GM12878 (cell line): ENCODE measurements around the gene PTPRJ. TPM values are rescaled to one million over a fixed set of nuclear protein-coding genes. Genes with fewer than 3 reads are reported as not detected.

Experiments used
- BMI1 ChIP-seq: fragments of 450-650 bp; IDR thresholded peaks from 2 replicates; pipeline ENCODE4 v1.6.1; 2016; ENCODE audit warnings: mild to moderate bottlenecking, moderate library complexity, borderline replicate concordance
- CREM ChIP-seq: IDR thresholded peaks from 2 replicates; pipeline ENCODE4 v1.6.1; 2014; ENCODE audit warnings: antibody characterized with exemption, low read depth
- GATAD2B ChIP-seq: fragments of 450-650 bp; conservative IDR thresholded peaks from 2 replicates; pipeline ENCODE4 v1.6.1; 2017; ENCODE audit warnings: low read depth, mild to moderate bottlenecking, moderate library complexity
- HDAC2 ChIP-seq: fragments of 200-600 bp; sonication (generic); IDR thresholded peaks from 2 replicates; pipeline ENCODE4 v1.6.1; 2017
- MLLT1 ChIP-seq: fragments of 450-650 bp; IDR thresholded peaks from 2 replicates; pipeline ENCODE4 v1.6.1; 2016; ENCODE audit warnings: mild to moderate bottlenecking
- NRF1 ChIP-seq: conservative IDR thresholded peaks from 2 replicates; pipeline ENCODE4 v1.6.1; 2011; ENCODE audit warnings: mild to moderate bottlenecking, low read depth, low read length, improper control_type of control experiment
- RAD21 ChIP-seq: IDR thresholded peaks from 2 replicates; pipeline ENCODE4 v1.6.1; 2011; ENCODE audit warnings: mild to moderate bottlenecking, low read depth, low read length, moderate library complexity; ENCODE audit not compliant: insufficient read depth
- RB1 ChIP-seq: fragments of 450-650 bp; formaldehyde crosslinking; IDR thresholded peaks from 2 replicates; pipeline ENCODE4 v1.6.1; 2017; ENCODE audit warnings: mild to moderate bottlenecking, borderline replicate concordance
- SUPT20H ChIP-seq: IDR thresholded peaks from 2 replicates; pipeline ENCODE4 v1.6.1; 2011; ENCODE audit warnings: low read depth, mild to moderate bottlenecking, low read length, moderate library complexity, borderline replicate concordance; ENCODE audit not compliant: control insufficient read depth
- TCF12 ChIP-seq: IDR thresholded peaks from 2 replicates; pipeline ENCODE4 v1.6.1; 2011; ENCODE audit warnings: low read depth, mild to moderate bottlenecking, low read length
- polyA plus RNA-seq, 11 experiments: library from polyadenylated mRNA; depleted of rRNA in 4 of 11; unstranded in 6 of 11; stranded (reverse) in 5 of 11; fragments of >200 nt; fragmentation: Nextera tagmentation in 4 of 11; fragmentation: Illumina TruSeq in 1 of 11; extraction: Ambion mirVana in 4 of 11; extraction: Trizol in 1 of 11; gene quantifications; 1 replicate in 1 of 11; 2 replicates in 10 of 11; pipeline versions ENCODE4 v1.2.1 to v1.2.3, GENCODE V29; 2011 to 2016; ENCODE audit warnings: inconsistent platforms in 2 of 11, missing spikeins in 2 of 11, low read depth in 1 of 11
- total RNA-seq, 4 experiments: library from RNA; depleted of rRNA in 3 of 4; stranded (reverse); fragments of >200 nt in 3 of 4; fragmentation: Illumina TruSeq in 1 of 4; extraction: Trizol in 1 of 4; gene quantifications; 2 replicates each; pipeline versions ENCODE4 v1.2.1 to v1.2.3, GENCODE V29; 2013 to 2021
- TF ChIP-seq, protein P1 (sequence below): IDR thresholded peaks from 2 replicates; pipeline ENCODE4 v1.6.1; 2011; ENCODE audit warnings: borderline replicate concordance, low read depth, mild to moderate bottlenecking, moderate library complexity, low read length; ENCODE audit not compliant: insufficient read depth, poor library complexity, severe bottlenecking
- TF ChIP-seq, protein P2 (sequence below): fragments of 450-650 bp; IDR thresholded peaks from 2 replicates; pipeline ENCODE4 v1.6.1; 2017; ENCODE audit warnings: antibody characterized with exemption, mild to moderate bottlenecking, moderate library complexity

The PTPRJ gene
- total and polyA plus RNA-seq, 10 of the 15 experiments (the other 5 are each of a cell fraction or from before 2014, with no cell fraction given) = 0.22 to 22.4 (median 7.4) TPM

GRCh38 chr11:47992959-47993820 lies 12.8 kb downstream of the PTPRJ start (continued):
- TF ChIP-seq, protein P1, sequence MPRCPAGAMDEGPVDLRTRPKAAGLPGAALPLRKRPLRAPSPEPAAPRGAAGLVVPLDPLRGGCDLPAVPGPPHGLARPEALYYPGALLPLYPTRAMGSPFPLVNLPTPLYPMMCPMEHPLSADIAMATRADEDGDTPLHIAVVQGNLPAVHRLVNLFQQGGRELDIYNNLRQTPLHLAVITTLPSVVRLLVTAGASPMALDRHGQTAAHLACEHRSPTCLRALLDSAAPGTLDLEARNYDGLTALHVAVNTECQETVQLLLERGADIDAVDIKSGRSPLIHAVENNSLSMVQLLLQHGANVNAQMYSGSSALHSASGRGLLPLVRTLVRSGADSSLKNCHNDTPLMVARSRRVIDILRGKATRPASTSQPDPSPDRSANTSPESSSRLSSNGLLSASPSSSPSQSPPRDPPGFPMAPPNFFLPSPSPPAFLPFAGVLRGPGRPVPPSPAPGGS = no peak
- TF ChIP-seq NRF1 = no peak
- no peak for TF ChIP-seq GATAD2B
- no peak for TF ChIP-seq CREM
- TF ChIP-seq, protein P2, sequence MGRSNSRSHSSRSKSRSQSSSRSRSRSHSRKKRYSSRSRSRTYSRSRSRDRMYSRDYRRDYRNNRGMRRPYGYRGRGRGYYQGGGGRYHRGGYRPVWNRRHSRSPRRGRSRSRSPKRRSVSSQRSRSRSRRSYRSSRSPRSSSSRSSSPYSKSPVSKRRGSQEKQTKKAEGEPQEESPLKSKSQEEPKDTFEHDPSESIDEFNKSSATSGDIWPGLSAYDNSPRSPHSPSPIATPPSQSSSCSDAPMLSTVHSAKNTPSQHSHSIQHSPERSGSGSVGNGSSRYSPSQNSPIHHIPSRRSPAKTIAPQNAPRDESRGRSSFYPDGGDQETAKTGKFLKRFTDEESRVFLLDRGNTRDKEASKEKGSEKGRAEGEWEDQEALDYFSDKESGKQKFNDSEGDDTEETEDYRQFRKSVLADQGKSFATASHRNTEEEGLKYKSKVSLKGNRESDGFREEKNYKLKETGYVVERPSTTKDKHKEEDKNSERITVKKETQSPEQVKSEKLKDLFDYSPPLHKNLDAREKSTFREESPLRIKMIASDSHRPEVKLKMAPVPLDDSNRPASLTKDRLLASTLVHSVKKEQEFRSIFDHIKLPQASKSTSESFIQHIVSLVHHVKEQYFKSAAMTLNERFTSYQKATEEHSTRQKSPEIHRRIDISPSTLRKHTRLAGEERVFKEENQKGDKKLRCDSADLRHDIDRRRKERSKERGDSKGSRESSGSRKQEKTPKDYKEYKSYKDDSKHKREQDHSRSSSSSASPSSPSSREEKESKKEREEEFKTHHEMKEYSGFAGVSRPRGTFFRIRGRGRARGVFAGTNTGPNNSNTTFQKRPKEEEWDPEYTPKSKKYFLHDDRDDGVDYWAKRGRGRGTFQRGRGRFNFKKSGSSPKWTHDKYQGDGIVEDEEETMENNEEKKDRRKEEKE = no peak
- no peak for TF ChIP-seq SUPT20H
- no peak for TF ChIP-seq BMI1
- TF ChIP-seq HDAC2 = no peak
- TF ChIP-seq MLLT1 = no peak
- TF ChIP-seq TCF12 = no peak
- TF ChIP-seq RB1 = no peak
- TF ChIP-seq RAD21 = no peak
